ENCODE measurements around the gene SMAD5.

Gene SMAD5

GRCh38 chr5:136201870-136202269 lies 69.2 kb downstream of the SMAD5 start:
- DNase-seq (ENCODE audit: low spot score): no peak
- no peak for TF ChIP-seq CTCF (IDR thresholded peaks at IDR 0.05; ENCODE audit: extremely low read depth, insufficient read depth, missing control alignments)
- in situ Hi-C loops (cut with MboI; ENCODE audit: low pct_unique_long_range_greater_than_20kb, low sequenced_read_pairs, unreplicated experiment): no loop called here

- DNase-seq (ENCODE audit: low spot score): no peak
- in situ Hi-C loops (cut with MboI; ENCODE audit: low pct_unique_long_range_greater_than_20kb, low sequenced_read_pairs, unreplicated experiment): no loop called here
Measured at GRCh38 chr5:136202469-136203205, 70.0 kb downstream of the SMAD5 start.

GRCh38 chr5:136203303-136203922 lies 70.8 kb downstream of the SMAD5 start:
- in situ Hi-C loops (cut with MboI; ENCODE audit: low pct_unique_long_range_greater_than_20kb, low sequenced_read_pairs, unreplicated experiment): no loop called here

More at GRCh38 chr5:136202469-136203205, 70.0 kb downstream of the SMAD5 start:
- no peak for TF ChIP-seq CTCF (IDR thresholded peaks at IDR 0.05; ENCODE audit: extremely low read depth, insufficient read depth, missing control alignments)

GRCh38 chr5:136205061-136205702 lies 72.5 kb downstream of the SMAD5 start:
- DNase-seq (ENCODE audit: low spot score): no peak
- in situ Hi-C loops (cut with MboI; ENCODE audit: low pct_unique_long_range_greater_than_20kb, low sequenced_read_pairs, unreplicated experiment): no loop called here
- no peak for TF ChIP-seq CTCF (IDR thresholded peaks at IDR 0.05; ENCODE audit: extremely low read depth, insufficient read depth, missing control alignments)

More at GRCh38 chr5:136203303-136203922, 70.8 kb downstream of the SMAD5 start:
- no peak for DNase-seq (ENCODE audit: low spot score)
- TF ChIP-seq CTCF (IDR thresholded peaks at IDR 0.05; ENCODE audit: extremely low read depth, insufficient read depth, missing control alignments): no peak

- no peak for TF ChIP-seq CTCF (IDR thresholded peaks at IDR 0.05; ENCODE audit: extremely low read depth, insufficient read depth, missing control alignments)
- in situ Hi-C loops (cut with MboI; ENCODE audit: low pct_unique_long_range_greater_than_20kb, low sequenced_read_pairs, unreplicated experiment): no loop called here
- no peak for DNase-seq (ENCODE audit: low spot score)
Measured at GRCh38 chr5:136205941-136206340, 73.3 kb downstream of the SMAD5 start.

GRCh38 chr5:136206361-136206760 lies 73.7 kb downstream of the SMAD5 start:
- no peak for DNase-seq (ENCODE audit: low spot score)
- in situ Hi-C loops (cut with MboI; ENCODE audit: low pct_unique_long_range_greater_than_20kb, low sequenced_read_pairs, unreplicated experiment): no loop called here
- TF ChIP-seq CTCF (IDR thresholded peaks at IDR 0.05; ENCODE audit: extremely low read depth, insufficient read depth, missing control alignments): no peak

Data from GM13977 (cell line).